IPS-18c (cell line): ENCODE measurements around the gene TBL1Y.
"Not testable (repeated sequence)": the region's sequence is repeated elsewhere in the genome, so short reads cannot be mapped to it uniquely, and the experiment has no call there.

Experiments used
- H3K4me3 ChIP-seq: 2 replicates; pipeline ENCODE4 v1.7.0; 2013; ENCODE audit warnings: low read depth, mild to moderate bottlenecking, low read length, moderate library complexity; ENCODE audit not compliant: insufficient read depth
- H3K9me3 ChIP-seq: one replicate; pipeline ENCODE4 v1.6.1; 2013; ENCODE audit warnings: mild to moderate bottlenecking, low read length, moderate library complexity; ENCODE audit not compliant: control insufficient read depth, insufficient read depth

Gene TBL1Y

GRCh38 chrY:6910372-6911252 is at the start of gene TBL1Y:
Gene TBL1Y (plus strand): TSS chrY:6910697. CDS start chrY:7025085, 114,388 bp downstream.
- H3K4me3 ChIP-seq = no peak within 1 kb of the TSS
- no peaks in the 10 kb centered on the region for H3K9me3 ChIP-seq

- H3K9me3 ChIP-seq = no peaks in the 10 kb centered on the region
- H3K4me3 ChIP-seq = no peak overlapping the region
These were observed 16.0 kb upstream of the TBL1Y start for GRCh38 chrY:6894496-6894895.

- no peaks in the 10 kb centered on the region for H3K9me3 ChIP-seq
- H3K4me3 ChIP-seq = no peak overlapping the region
These were observed 15.3 kb upstream of the TBL1Y start for GRCh38 chrY:6895236-6895635.

GRCh38 chrY:6902116-6902515 is 8.4 kb upstream of the TBL1Y start:
- not testable (repeated sequence) for H3K4me3 ChIP-seq, H3K9me3 ChIP-seq

- Histone ChIP-seq H3K9me3 (no peaks in the 10 kb centered on the region), H3K4me3 (no peak overlapping the region)
These were observed 2.9 kb upstream of the TBL1Y start for GRCh38 chrY:6907591-6907990.

GRCh38 chrY:6908021-6908420 is 2.5 kb upstream of the TBL1Y start:
- H3K4me3 ChIP-seq, H3K9me3 ChIP-seq: not testable (repeated sequence)

- no peak overlapping the region for H3K4me3 ChIP-seq
These were observed 1.4 kb upstream of the TBL1Y start for GRCh38 chrY:6909118-6909521.

GRCh38 chrY:6909856-6910255 is 641 bp upstream of the TBL1Y start:
- H3K9me3 ChIP-seq = no peaks in the 10 kb centered on the region
- H3K4me3 ChIP-seq = no peak overlapping the region

More at GRCh38 chrY:6909118-6909521, 1.4 kb upstream of the TBL1Y start:
- H3K9me3 ChIP-seq = no peaks in the 10 kb centered on the region

GRCh38 chrY:6911253-6911881 is 870 bp downstream of the TBL1Y start, which contains the start of gene AMELY:
Gene AMELY (minus strand): TSS chrY:6911752. CDS start chrY:6872608, 39,144 bp downstream.
- H3K9me3 ChIP-seq = no peaks in the 10 kb centered on the region
- no peak within 1 kb of the TSS for H3K4me3 ChIP-seq

- no peak overlapping the region for H3K4me3 ChIP-seq
- no peaks in the 10 kb centered on the region for H3K9me3 ChIP-seq
These were observed 2.9 kb downstream of the TBL1Y start for GRCh38 chrY:6913362-6913761.

GRCh38 chrY:6921061-6921460 is 10.6 kb downstream of the TBL1Y start:
- Histone ChIP-seq H3K4me3 (no peak overlapping the region), H3K9me3 (no peaks in the 10 kb centered on the region)

GRCh38 chrY:6928265-6928664 is 17.8 kb downstream of the TBL1Y start:
- no peak overlapping the region for H3K4me3 ChIP-seq

GRCh38 chrY:6929237-6929636 is 18.7 kb downstream of the TBL1Y start:
- Histone ChIP-seq H3K9me3 (no peaks in the 10 kb centered on the region), H3K4me3 (no peak overlapping the region)

More at GRCh38 chrY:6928265-6928664, 17.8 kb downstream of the TBL1Y start:
- no peaks in the 10 kb centered on the region for H3K9me3 ChIP-seq

GRCh38 chrY:6931779-6932396 is 21.4 kb downstream of the TBL1Y start:
- Histone ChIP-seq H3K9me3 (no peaks in the 10 kb centered on the region), H3K4me3 (no peak overlapping the region)

GRCh38 chrY:6935497-6935896 is 25.0 kb downstream of the TBL1Y start:
- Histone ChIP-seq H3K4me3 (no peak overlapping the region), H3K9me3 (no peaks in the 10 kb centered on the region)

- Histone ChIP-seq H3K4me3 (no peak overlapping the region), H3K9me3 (no peaks in the 10 kb centered on the region)
These were observed 37.2 kb downstream of the TBL1Y start for GRCh38 chrY:6947695-6948094.

GRCh38 chrY:6948378-6948777 is 37.9 kb downstream of the TBL1Y start:
- H3K9me3 ChIP-seq = no peaks in the 10 kb centered on the region

GRCh38 chrY:6949947-6950346 is 39.5 kb downstream of the TBL1Y start:
- Histone ChIP-seq H3K4me3 (no peak overlapping the region), H3K9me3 (no peaks in the 10 kb centered on the region)

More at GRCh38 chrY:6948378-6948777, 37.9 kb downstream of the TBL1Y start:
- H3K4me3 ChIP-seq = no peak overlapping the region
